ENCODE data around the gene ATP6V1G3. TPM values are rescaled to one million over a fixed set of nuclear protein-coding genes. Genes with fewer than 3 reads are reported as not detected.

Gene ATP6V1G3
- total and polyA plus RNA-seq, 2 donors (not counting 1 experiment from before 2014, with no cell fraction given) = not detected

DNA sequence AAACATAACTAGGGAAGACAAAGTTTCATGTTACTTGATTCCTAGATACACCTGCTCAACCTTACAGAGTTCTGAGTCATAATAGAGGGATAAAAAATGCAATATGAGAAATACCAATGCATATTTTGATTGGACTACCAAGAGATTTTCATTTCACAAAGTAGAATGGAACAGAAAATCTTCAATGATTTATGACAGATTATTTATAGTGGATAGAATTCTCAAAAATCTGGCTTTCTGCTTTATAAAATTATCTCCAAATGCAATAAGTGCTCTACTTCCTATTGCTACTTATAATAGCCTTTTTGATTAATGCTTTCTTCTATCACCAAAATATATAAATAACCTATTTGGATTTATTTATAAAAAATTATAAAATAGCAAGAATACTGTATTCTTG is 18.9 kb upstream of the ATP6V1G3 start:
- H3K4me3 ChIP-seq (ENCODE audit: control extremely low read depth in 1 of 5, extremely low read depth in 1 of 5, insufficient read depth in 1 of 5, low read depth in 2 of 5, low read length in 4 of 5) = no peak overlapping the region
- peaks cover 32 to 34% of the 10 kb centered on the region in 2 donors for H3K4me1 ChIP-seq (ENCODE audit: control insufficient read depth in 2 of 2, insufficient read depth in 2 of 2, low read length in 2 of 2)
- H3K9ac ChIP-seq (ENCODE audit: low read length) = no peak overlapping the region
- H2AFZ ChIP-seq (ENCODE audit: insufficient read depth, low read depth, low read length, poor library complexity, severe bottlenecking) = no peak overlapping the region
- H3K9me3 Mint-ChIP-seq (ENCODE audit: insufficient read depth) = no peaks in the 10 kb centered on the region
- no peaks in the 10 kb centered on the region for H3K27me3 Mint-ChIP-seq
- intact Hi-C loops (cut with micrococcal nuclease) = loop anchor here (5.0 kb wide), 1 partner anchor 37 kb away; no protein-coding TSS in a partner anchor
- no peak overlapping the region for H3K4me3 Mint-ChIP-seq
- DNase-seq (no peak), ATAC-seq (ENCODE audit: low read depth) (no peak)
- H3K36me3 ChIP-seq (replicated peaks in 1 of 2; ENCODE audit: control extremely low read depth in 1 of 2, control insufficient read depth in 1 of 2, extremely low read depth in 1 of 2, insufficient read depth in 2 of 2, low read length in 1 of 2) = no peaks in the 10 kb centered on the region
- H3K27me3 ChIP-seq (replicated peaks in 1 of 4; ENCODE audit: control extremely low read depth in 1 of 4, control insufficient read depth in 3 of 4, insufficient read depth in 4 of 4, low read length in 3 of 4) = no peaks in the 10 kb centered on the region
- H3K79me2 ChIP-seq (ENCODE audit: control insufficient read depth, insufficient read depth, low read length) = peaks cover 5% of the 10 kb centered on the region
- peaks cover 39% of the 10 kb centered on the region for H3K4me1 Mint-ChIP-seq
- H3K4me2 ChIP-seq (replicated peaks; ENCODE audit: low read depth, low read length, poor library complexity, severe bottlenecking) = no peak overlapping the region
- ChIA-PET POLR2A (no interaction called here), CTCF (interaction anchor here (0.7 to 1.2 kb wide), 3 partner anchors 10 to 109 kb away, joined by 3 read pairs; no protein-coding TSS in a partner anchor)
- TF ChIP-seq, protein P1, sequence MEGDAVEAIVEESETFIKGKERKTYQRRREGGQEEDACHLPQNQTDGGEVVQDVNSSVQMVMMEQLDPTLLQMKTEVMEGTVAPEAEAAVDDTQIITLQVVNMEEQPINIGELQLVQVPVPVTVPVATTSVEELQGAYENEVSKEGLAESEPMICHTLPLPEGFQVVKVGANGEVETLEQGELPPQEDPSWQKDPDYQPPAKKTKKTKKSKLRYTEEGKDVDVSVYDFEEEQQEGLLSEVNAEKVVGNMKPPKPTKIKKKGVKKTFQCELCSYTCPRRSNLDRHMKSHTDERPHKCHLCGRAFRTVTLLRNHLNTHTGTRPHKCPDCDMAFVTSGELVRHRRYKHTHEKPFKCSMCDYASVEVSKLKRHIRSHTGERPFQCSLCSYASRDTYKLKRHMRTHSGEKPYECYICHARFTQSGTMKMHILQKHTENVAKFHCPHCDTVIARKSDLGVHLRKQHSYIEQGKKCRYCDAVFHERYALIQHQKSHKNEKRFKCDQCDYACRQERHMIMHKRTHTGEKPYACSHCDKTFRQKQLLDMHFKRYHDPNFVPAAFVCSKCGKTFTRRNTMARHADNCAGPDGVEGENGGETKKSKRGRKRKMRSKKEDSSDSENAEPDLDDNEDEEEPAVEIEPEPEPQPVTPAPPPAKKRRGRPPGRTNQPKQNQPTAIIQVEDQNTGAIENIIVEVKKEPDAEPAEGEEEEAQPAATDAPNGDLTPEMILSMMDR (IDR thresholded peaks at IDR 0.05) = no peak
- no peak for TF ChIP-seq EZH2 (IDR thresholded peaks at IDR 0.05; ENCODE audit: borderline replicate concordance, insufficient read depth, low read depth, low read length, poor library complexity, severe bottlenecking)
- H4K20me1 ChIP-seq (ENCODE audit: control insufficient read depth, insufficient read depth, low read length, poor library complexity, severe bottlenecking) = no peaks in the 10 kb centered on the region
- no peak overlapping the region for H3K27ac ChIP-seq (ENCODE audit: low read length in 2 of 2)
- H3K27ac Mint-ChIP-seq = no peak overlapping the region
- peaks cover 1 to 5% (median 2%) of the 10 kb centered on the region in 3 donors for H3K9me3 ChIP-seq (ENCODE audit: control extremely low read depth in 1 of 3, control insufficient read depth in 2 of 3, insufficient read depth in 1 of 3, low read length in 2 of 3)

DNA sequence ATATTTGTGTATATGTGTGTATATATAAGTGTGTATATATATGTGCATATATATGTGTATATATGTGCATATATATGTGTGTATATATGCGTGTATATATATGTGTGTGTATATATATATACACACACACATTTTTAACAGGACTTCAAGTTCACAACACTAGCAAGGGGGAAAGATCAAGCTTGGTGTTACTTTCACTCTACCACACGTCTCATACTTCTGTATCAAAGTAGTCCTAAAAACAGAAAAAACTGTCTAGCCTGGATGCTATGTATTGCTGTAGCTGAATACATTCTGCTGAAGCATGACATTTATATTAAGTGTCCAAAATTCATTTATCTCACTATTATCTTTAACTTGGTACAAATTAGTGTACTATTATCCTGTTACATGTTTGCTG is 17.9 kb upstream of the ATP6V1G3 start:
- no peak overlapping the region for H3K4me3 Mint-ChIP-seq
- H3K79me2 ChIP-seq (ENCODE audit: control insufficient read depth, insufficient read depth, low read length) = peaks cover 5% of the 10 kb centered on the region
- no peaks in the 10 kb centered on the region for H4K20me1 ChIP-seq (ENCODE audit: control insufficient read depth, insufficient read depth, low read length, poor library complexity, severe bottlenecking)
- intact Hi-C loops (cut with micrococcal nuclease) = loop anchor here (5.0 kb wide), 1 partner anchor 36 kb away; no protein-coding TSS in a partner anchor
- WGBS (ENCODE audit: insufficient coverage) = no CpG with 5 or more reads among the region's 2 CpGs
- no peaks in the 10 kb centered on the region for H3K36me3 ChIP-seq (replicated peaks in 1 of 2; ENCODE audit: control extremely low read depth in 1 of 2, control insufficient read depth in 1 of 2, extremely low read depth in 1 of 2, insufficient read depth in 2 of 2, low read length in 1 of 2)
- H3K9me3 ChIP-seq (ENCODE audit: control extremely low read depth in 1 of 3, control insufficient read depth in 2 of 3, insufficient read depth in 1 of 3, low read length in 2 of 3) = peaks cover 1 to 5% (median 2%) of the 10 kb centered on the region in 3 donors
- peaks cover 42 to 43% of the 10 kb centered on the region in 2 donors for H3K4me1 ChIP-seq (ENCODE audit: control insufficient read depth in 2 of 2, insufficient read depth in 2 of 2, low read length in 2 of 2)
- ChIA-PET CTCF (interaction anchor here (0.5 kb wide), 1 partner anchor 121 kb away, joined by 3 read pairs; no protein-coding TSS in a partner anchor), POLR2A (no interaction called here)
- H3K27me3 Mint-ChIP-seq = no peaks in the 10 kb centered on the region
- H3K9me3 Mint-ChIP-seq (ENCODE audit: insufficient read depth) = no peaks in the 10 kb centered on the region
- no peaks in the 10 kb centered on the region for H3K27me3 ChIP-seq (replicated peaks in 1 of 4; ENCODE audit: control extremely low read depth in 1 of 4, control insufficient read depth in 3 of 4, insufficient read depth in 4 of 4, low read length in 3 of 4)
- no peak overlapping the region for H3K27ac Mint-ChIP-seq
- TF ChIP-seq, protein P1 (IDR thresholded peaks at IDR 0.05) = no peak
- TF ChIP-seq EZH2 (IDR thresholded peaks at IDR 0.05; ENCODE audit: borderline replicate concordance, insufficient read depth, low read depth, low read length, poor library complexity, severe bottlenecking) = no peak
- H3K4me2 ChIP-seq (replicated peaks; ENCODE audit: low read depth, low read length, poor library complexity, severe bottlenecking) = no peak overlapping the region
- no peak overlapping the region for H2AFZ ChIP-seq (ENCODE audit: insufficient read depth, low read depth, low read length, poor library complexity, severe bottlenecking)
- DNase-seq = no peak
- no peak overlapping the region for H3K9ac ChIP-seq (ENCODE audit: low read length)
- no peak for ATAC-seq (ENCODE audit: low read depth)
- peaks cover 48% of the 10 kb centered on the region for H3K4me1 Mint-ChIP-seq
- no peak overlapping the region for H3K4me3 ChIP-seq (ENCODE audit: control extremely low read depth in 1 of 5, extremely low read depth in 1 of 5, insufficient read depth in 1 of 5, low read depth in 2 of 5, low read length in 4 of 5)
- H3K27ac ChIP-seq (ENCODE audit: low read length in 2 of 2) = no peak overlapping the region

Data from B cell (primary cell).